H9 (cell line): Measurements from ENCODE around the gene RFC4. TPM values are rescaled to one million over a fixed set of nuclear protein-coding genes. Genes with fewer than 3 reads are reported as not detected.

Experiments
- DNase-seq: peaks from one replicate; pipeline ENCODE4 v3.0.0-alpha.2; 2017
- H2AFZ ChIP-seq: one replicate; pipeline ENCODE4 v1.6.1; 2013; ENCODE audit warnings: mild to moderate bottlenecking, low read length, control low read depth, moderate library complexity
- H2AK5ac ChIP-seq: 2 replicates; pipeline ENCODE4 v1.6.1; 2013; ENCODE audit warnings: low read length, control low read depth, mixed read lengths; ENCODE audit not compliant: insufficient read length
- H2BK120ac ChIP-seq: one replicate; pipeline ENCODE4 v1.6.1; 2013; ENCODE audit warnings: low read depth, mild to moderate bottlenecking, low read length, control low read depth, inconsistent platforms; ENCODE audit not compliant: poor library complexity, severe bottlenecking
- H2BK12ac ChIP-seq: 2 replicates; pipeline ENCODE4 v1.6.1; 2013; ENCODE audit warnings: low read length, control low read depth, mixed read lengths, low read depth; ENCODE audit not compliant: insufficient read length
- H2BK15ac ChIP-seq: 2 replicates; pipeline ENCODE4 v1.6.1; 2013; ENCODE audit warnings: low read depth, low read length, control low read depth
- H2BK20ac ChIP-seq: one replicate; pipeline ENCODE4 v1.6.1; 2013; ENCODE audit warnings: low read depth, mild to moderate bottlenecking, low read length, control low read depth, inconsistent platforms; ENCODE audit not compliant: poor library complexity, severe bottlenecking
- H2BK5ac ChIP-seq: 2 replicates; pipeline ENCODE4 v1.6.1; 2013; ENCODE audit warnings: low read length, control low read depth, mixed read lengths; ENCODE audit not compliant: insufficient read length
- H3K14ac ChIP-seq: 2 replicates; pipeline ENCODE4 v1.6.1; 2013; ENCODE audit warnings: low read length, control low read depth; ENCODE audit not compliant: insufficient read depth
- H3K18ac ChIP-seq: 2 replicates; pipeline ENCODE4 v1.6.1; 2013; ENCODE audit warnings: low read depth, mild to moderate bottlenecking, mixed read lengths, low read length, control low read depth; ENCODE audit not compliant: insufficient read length
- H3K23ac ChIP-seq: 2 replicates; pipeline ENCODE4 v1.6.1; 2013; ENCODE audit warnings: low read length, control low read depth, mixed read lengths, low read depth; ENCODE audit not compliant: insufficient read length
- H3K23me2 ChIP-seq: 2 replicates; pipeline ENCODE4 v1.6.1; 2013; ENCODE audit warnings: low read depth, mild to moderate bottlenecking, mixed read lengths, low read length, control low read depth; ENCODE audit not compliant: insufficient read length, poor library complexity, severe bottlenecking
- H3K27ac ChIP-seq: 2 replicates; pipeline ENCODE4 v1.5.1; 2013; ENCODE audit warnings: low read length, control low read depth, mixed read lengths, low read depth; ENCODE audit not compliant: insufficient read length
- H3K27me3 ChIP-seq: 2 replicates; pipeline ENCODE4 v1.6.1; 2013; ENCODE audit warnings: low read length, control low read depth, inconsistent platforms; ENCODE audit not compliant: insufficient read depth
- H3K4ac ChIP-seq: 2 replicates; pipeline ENCODE4 v1.6.1; 2013; ENCODE audit warnings: low read depth, mild to moderate bottlenecking, control low read depth, inconsistent platforms, low read length, moderate library complexity
- H3K4me1 ChIP-seq: 2 replicates; pipeline ENCODE4 v1.6.1; 2013; ENCODE audit warnings: low read length, control low read depth, inconsistent platforms; ENCODE audit not compliant: insufficient read depth
- H3K4me2 ChIP-seq: 2 replicates; pipeline ENCODE4 v1.6.1; 2013; ENCODE audit warnings: low read length, control low read depth, mixed read lengths; ENCODE audit not compliant: insufficient read length, insufficient read depth
- H3K56ac ChIP-seq: 2 replicates; pipeline ENCODE4 v1.6.1; 2013; ENCODE audit warnings: low read depth, mild to moderate bottlenecking, mixed read lengths, low read length, control low read depth; ENCODE audit not compliant: insufficient read length
- H3K79me1 ChIP-seq: 2 replicates; pipeline ENCODE4 v1.6.1; 2013; ENCODE audit warnings: low read depth, mild to moderate bottlenecking, moderate library complexity, low read length, control low read depth, inconsistent platforms; ENCODE audit not compliant: insufficient read depth, poor library complexity, severe bottlenecking
- H3K79me2 ChIP-seq: 2 replicates; pipeline ENCODE4 v1.6.1; 2013; ENCODE audit warnings: low read length, control low read depth, inconsistent platforms; ENCODE audit not compliant: insufficient read depth
- H3K9ac ChIP-seq: 2 replicates; pipeline ENCODE4 v1.6.1; 2013; ENCODE audit warnings: low read length, control low read depth, mixed read lengths; ENCODE audit not compliant: insufficient read length; ENCODE audit errors: extremely low read depth
- H3K9me3 ChIP-seq: one replicate; pipeline ENCODE4 v1.6.1; 2013; ENCODE audit warnings: low read depth, low read length, inconsistent platforms; ENCODE audit not compliant: control insufficient read depth
- H3T11ph ChIP-seq: one replicate; pipeline ENCODE4 v1.6.1; 2013; ENCODE audit warnings: mild to moderate bottlenecking, low read length, control low read depth, inconsistent platforms
- H4K20me1 ChIP-seq: one replicate; pipeline ENCODE4 v1.6.1; 2013; ENCODE audit not compliant: control insufficient read depth, insufficient read length, insufficient read depth
- H4K5ac ChIP-seq: 2 replicates; pipeline ENCODE4 v1.6.1; 2013; ENCODE audit warnings: low read depth, mild to moderate bottlenecking, mixed read lengths, low read length, control low read depth; ENCODE audit not compliant: insufficient read length
- H4K8ac ChIP-seq: replicated peaks from 2 replicates; pipeline ENCODE4 v1.6.1; 2013; ENCODE audit warnings: low read length, control low read depth, mixed read lengths, low read depth; ENCODE audit not compliant: insufficient read length
- H4K91ac ChIP-seq: 2 replicates; pipeline ENCODE4 v1.6.1; 2013; ENCODE audit warnings: low read depth, mild to moderate bottlenecking, moderate library complexity, mixed read lengths, low read length, control low read depth; ENCODE audit not compliant: insufficient read length
- H3K27ac Mint-ChIP-seq, 3 experiments: 2 replicates in 2 of 3; 3 replicates in 1 of 3; pipeline ENCODE4 v1.8.0; 2020 to 2021; ENCODE audit warnings: mixed read lengths in 3 of 3, mild to moderate bottlenecking in 1 of 3, moderate library complexity in 1 of 3
- H3K27me3 Mint-ChIP-seq: 2 replicates; pipeline ENCODE4 v1.8.0; 2021; ENCODE audit warnings: low read depth, mild to moderate bottlenecking, moderate library complexity, mixed read lengths
- H3K36me3 Mint-ChIP-seq, 3 experiments: 2 replicates in 2 of 3; 3 replicates in 1 of 3; pipeline ENCODE4 v1.8.0; 2020 to 2021; ENCODE audit warnings: low read depth in 3 of 3, mixed read lengths in 3 of 3; ENCODE audit not compliant: insufficient read depth in 1 of 3
- H3K4me1 Mint-ChIP-seq, 2 experiments: 2 replicates each; pipeline ENCODE4 v1.8.0; 2020; ENCODE audit warnings: mixed read lengths in 2 of 2
- H3K4me3 Mint-ChIP-seq, 2 experiments: 2 replicates in 1 of 2; 3 replicates in 1 of 2; pipeline ENCODE4 v1.8.0; 2020 to 2021; ENCODE audit warnings: mild to moderate bottlenecking in 2 of 2, mixed read lengths in 2 of 2, moderate library complexity in 1 of 2
- H3K9me3 Mint-ChIP-seq, 2 experiments: 2 replicates in 1 of 2; 3 replicates in 1 of 2; pipeline ENCODE4 v1.8.0; 2020; ENCODE audit warnings: mild to moderate bottlenecking in 2 of 2, mixed read lengths in 2 of 2, moderate library complexity in 1 of 2
- CTCF ChIP-seq: fragments of 200-600 bp; sonication (generic); conservative IDR thresholded peaks from 3 replicates; pipeline ENCODE4 v1.8.0; 2021; ENCODE audit warnings: antibody characterized with exemption, mild to moderate bottlenecking
- WGBS: extraction: QIAGEN DNeasy Blood & Tissue Kit; methylation state at CpG from one replicate; pipeline ENCODE4 v1.1.7; 2013; ENCODE audit warnings: missing lambda C conversion rate, low lambda C conversion rate, mixed read lengths; ENCODE audit not compliant: insufficient read length; ENCODE audit errors: extremely low coverage; 5-methylcytosine and 5-hydroxymethylcytosine counted together
- total RNA-seq: library from RNA; stranded (reverse); gene quantifications from 2 replicates; pipeline ENCODE4 v1.2.1, GENCODE V29; 2021

Gene RFC4
- total RNA-seq, 1 experiment from 2014 or later: 108 TPM

GRCh38 chr3:186843039-186843432, 36.8 kb upstream of the RFC4 start:
- H2BK120ac ChIP-seq: no peak overlapping the region

More at GRCh38 chr3:186843039-186843432, 36.8 kb upstream of the RFC4 start:
- H3K4ac ChIP-seq: no peak overlapping the region
- H2BK20ac ChIP-seq: no peak overlapping the region
- no peak overlapping the region for H2AFZ ChIP-seq
- H3K14ac ChIP-seq: no peak overlapping the region
- no peak overlapping the region for H4K91ac ChIP-seq
- H3K9me3 Mint-ChIP-seq: no peaks in the 10 kb centered on the region; a peak in 1 of 5 replicates
- no peak overlapping the region for H2BK5ac ChIP-seq
- no peak overlapping the region for H3K27ac Mint-ChIP-seq
- H3K23me2 ChIP-seq: no peaks in the 10 kb centered on the region
- H3K4me1 Mint-ChIP-seq: peaks cover 0 to 3% of the 10 kb centered on the region in 2 experiments; a peak in 2 of 4 replicates
- no peak overlapping the region for H3K56ac ChIP-seq
- WGBS: no CpG with 5 or more reads among the region's 3 CpGs
- no peaks in the 10 kb centered on the region for H3K9me3 ChIP-seq
- no peak overlapping the region for H2AK5ac ChIP-seq
- no peaks in the 10 kb centered on the region for H3K79me1 ChIP-seq
- H4K20me1 ChIP-seq: no peaks in the 10 kb centered on the region
- no peaks in the 10 kb centered on the region for H3K79me2 ChIP-seq
- no peak overlapping the region for H3K27ac ChIP-seq
- no peaks in the 10 kb centered on the region for H3K36me3 Mint-ChIP-seq
- H3T11ph ChIP-seq: no peak overlapping the region
- no peak overlapping the region for H4K8ac ChIP-seq
- no peak for DNase-seq
- H3K4me1 ChIP-seq: no peaks in the 10 kb centered on the region
- peaks cover 3% of the 10 kb centered on the region; the same call in 1 of the 2 replicates for H3K27me3 Mint-ChIP-seq
- no peaks in the 10 kb centered on the region for H3K27me3 ChIP-seq
- no peak overlapping the region for H3K18ac ChIP-seq
- no peak overlapping the region for H4K5ac ChIP-seq
- no peak overlapping the region for H3K9ac ChIP-seq
- no peak overlapping the region for H2BK15ac ChIP-seq
- H2BK12ac ChIP-seq: no peak overlapping the region
- no peak overlapping the region for H3K23ac ChIP-seq
- H3K4me2 ChIP-seq: no peak overlapping the region
- no peak overlapping the region for H3K4me3 Mint-ChIP-seq
- no peak for TF ChIP-seq CTCF
